GM06990 (cell line): ENCODE results near the gene CPN2.

Experiments
- DNase-seq: peaks from one replicate; pipeline ENCODE4 v3.0.0-alpha.2; 2011; ENCODE audit not compliant: insufficient read length; ENCODE audit errors: extremely low read depth
- H3K27me3 ChIP-seq: replicated peaks from 2 replicates; pipeline ENCODE4 v1.6.0; 2011; ENCODE audit warnings: low read length; ENCODE audit not compliant: control insufficient read depth, insufficient read depth
- H3K36me3 ChIP-seq: 2 replicates; pipeline ENCODE4 v1.5.1; 2011; ENCODE audit warnings: low read length; ENCODE audit not compliant: control insufficient read depth, insufficient read depth
- H3K4me3 ChIP-seq: replicated peaks from 2 replicates; pipeline ENCODE4 v1.5.1; 2011; ENCODE audit warnings: low read depth, mild to moderate bottlenecking, control low read depth, low read length
- CTCF ChIP-seq: IDR thresholded peaks from 2 replicates; pipeline ENCODE4 v1.5.1; 2011; ENCODE audit warnings: low read length, control low read depth, mild to moderate bottlenecking, inconsistent platforms; ENCODE audit not compliant: insufficient read depth, poor library complexity, severe bottlenecking

Gene CPN2

GRCh38 chr3:194346035-194346434, 5.1 kb downstream of the CPN2 start:
- Histone ChIP-seq H3K4me3 (no peak overlapping the region), H3K27me3 (peaks cover 1% of the 10 kb centered on the region; the same call in 1 of the 2 replicates), H3K36me3 (no peaks in the 10 kb centered on the region)
- DNase-seq, result no peak
- no peak for TF ChIP-seq CTCF

GRCh38 chr3:194344012-194344411, 7.1 kb downstream of the CPN2 start:
- H3K27me3 ChIP-seq, result peaks cover 1% of the 10 kb centered on the region; the same call in 1 of the 2 replicates
- peak; percentile 98 for TF ChIP-seq CTCF
- no peak overlapping the region for H3K4me3 ChIP-seq
- no peak for DNase-seq
- no peaks in the 10 kb centered on the region for H3K36me3 ChIP-seq

GRCh38 chr3:194343561-194343893, 7.6 kb downstream of the CPN2 start:
- DNase-seq, result no peak
- TF ChIP-seq CTCF, result no peak
- H3K27me3 ChIP-seq, result peaks cover 1% of the 10 kb centered on the region; the same call in 1 of the 2 replicates
- H3K36me3 ChIP-seq, result no peaks in the 10 kb centered on the region
- no peak overlapping the region for H3K4me3 ChIP-seq

GRCh38 chr3:194342861-194343560, 8.1 kb downstream of the CPN2 start:
- DNase-seq, result no peak

GRCh38 chr3:194340757-194341400, 10.2 kb downstream of the CPN2 start:
- no peak overlapping the region for H3K4me3 ChIP-seq
- no peak for TF ChIP-seq CTCF
- no peaks in the 10 kb centered on the region for H3K36me3 ChIP-seq
- peaks cover 3% of the 10 kb centered on the region; the same call in 1 of the 2 replicates for H3K27me3 ChIP-seq
- no peak for DNase-seq

More at GRCh38 chr3:194342861-194343560, 8.1 kb downstream of the CPN2 start:
- H3K4me3 ChIP-seq, result no peak overlapping the region
- H3K36me3 ChIP-seq, result no peaks in the 10 kb centered on the region
- H3K27me3 ChIP-seq, result peaks cover 1% of the 10 kb centered on the region; the same call in 1 of the 2 replicates
- TF ChIP-seq CTCF, result no peak
